ENCODE results near the gene PTRH2.

The PTRH2 gene

GRCh38 chr17:59716427-59716826 is 9.2 kb upstream of the PTRH2 start:
- DNase-seq = no peak

- no peak for DNase-seq
These were observed 7.0 kb upstream of the PTRH2 start for GRCh38 chr17:59714255-59714654.

GRCh38 chr17:59712862-59713261 is 5.6 kb upstream of the PTRH2 start:
- no peak for DNase-seq

- no peak for DNase-seq
These were observed 4.7 kb upstream of the PTRH2 start for GRCh38 chr17:59711936-59712335.

GRCh38 chr17:59707971-59708430 is 771 bp upstream of the PTRH2 start:
- DNase-seq = no peak

GRCh38 chr17:59702304-59702703 is 4.9 kb downstream of the PTRH2 start:
- DNase-seq = no peak

GRCh38 chr17:59699786-59700185 is 7.4 kb downstream of the PTRH2 start:
- no peak for DNase-seq

GRCh38 chr17:59699218-59699617 is 8.0 kb downstream of the PTRH2 start:
- no peak for DNase-seq

- no peak for DNase-seq
These were observed 9.1 kb downstream of the PTRH2 start for GRCh38 chr17:59698143-59698542.

GRCh38 chr17:59696682-59697277 is 10.4 kb downstream of the PTRH2 start:
- no peak for DNase-seq

- no peak for DNase-seq
These were observed 11.1 kb downstream of the PTRH2 start for GRCh38 chr17:59695945-59696681.

- DNase-seq = no peak
These were observed 12.9 kb downstream of the PTRH2 start for GRCh38 chr17:59694344-59694743.

- DNase-seq = no peak
These were observed 13.6 kb downstream of the PTRH2 start for GRCh38 chr17:59693582-59693981.

GRCh38 chr17:59688496-59688895 is 18.7 kb downstream of the PTRH2 start:
- DNase-seq = no peak

GRCh38 chr17:59688008-59688407 is 19.2 kb downstream of the PTRH2 start:
- no peak for DNase-seq

GRCh38 chr17:59684967-59685366 is 22.3 kb downstream of the PTRH2 start:
- DNase-seq = no peak

- DNase-seq = no peak
These were observed 23.9 kb downstream of the PTRH2 start for GRCh38 chr17:59683283-59683682.

GRCh38 chr17:59680314-59680713 is 26.9 kb downstream of the PTRH2 start:
- DNase-seq = no peak

GRCh38 chr17:59678918-59679317 is 28.3 kb downstream of the PTRH2 start:
- DNase-seq = no peak

- no peak for DNase-seq
These were observed 30.5 kb downstream of the PTRH2 start for GRCh38 chr17:59676716-59677115.

- no peak for DNase-seq
These were observed 32.0 kb downstream of the PTRH2 start for GRCh38 chr17:59675231-59675630.

- no peak for DNase-seq
These were observed 35.8 kb downstream of the PTRH2 start for GRCh38 chr17:59671386-59671785.

GRCh38 chr17:59669944-59670343 is 37.3 kb downstream of the PTRH2 start:
- DNase-seq = no peak

GRCh38 chr17:59669411-59669810 is 37.8 kb downstream of the PTRH2 start:
- DNase-seq = no peak

- no peak for DNase-seq
These were observed 38.4 kb downstream of the PTRH2 start for GRCh38 chr17:59668816-59669215.

Measured in stimulated activated CD4-positive, alpha-beta T cell treated with anti-CD3 and anti-CD28 coated beads, Interleukin-2, amount 100 ng/mL, for 48 hours (primary cell).